ENCODE results near the gene ITPR1. TPM values are rescaled to one million over a fixed set of nuclear protein-coding genes. Genes with fewer than 3 reads are reported as not detected.

Gene ITPR1
- total and polyA plus RNA-seq, 4 donors: 3.7 to 39.4 (median 8.2) TPM

GRCh38 chr3:4862973-4863372 is 369.8 kb downstream of the ITPR1 start:
- Histone ChIP-seq H3K9me3 (ENCODE audit: control insufficient read depth in 4 of 4, low read length in 3 of 4) (peaks cover 0 to 5% (median 2%) of the 10 kb centered on the region in 4 donors), H3K36me3 (ENCODE audit: control insufficient read depth in 4 of 4, insufficient read depth in 3 of 4, low read depth in 1 of 4, low read length in 3 of 4) (no peaks in the 10 kb centered on the region)

GRCh38 chr3:4864503-4864902 is 371.4 kb downstream of the ITPR1 start:
- Histone ChIP-seq H3K27me3 (ENCODE audit: control insufficient read depth in 4 of 4, insufficient read depth in 4 of 4, low read length in 3 of 4) (no peaks in the 10 kb centered on the region), H3K27ac (ENCODE audit: low read depth in 1 of 2, low read length in 2 of 2) (no peak overlapping the region), H3K36me3 (ENCODE audit: control insufficient read depth in 4 of 4, insufficient read depth in 3 of 4, low read depth in 1 of 4, low read length in 3 of 4) (no peaks in the 10 kb centered on the region), H3K4me3 (ENCODE audit: low read depth in 1 of 3, low read length in 3 of 3) (no peak overlapping the region), H3K4me1 (ENCODE audit: control insufficient read depth in 4 of 4, insufficient read depth in 4 of 4, low read length in 3 of 4) (peaks cover 2 to 21% (median 12%) of the 10 kb centered on the region in 4 donors), H3K9ac (ENCODE audit: low read depth in 1 of 2, low read length in 2 of 2) (no peak overlapping the region), H3K9me3 (ENCODE audit: control insufficient read depth in 4 of 4, low read length in 3 of 4) (peaks cover 0 to 5% (median 2%) of the 10 kb centered on the region in 4 donors)
- no peak for TF ChIP-seq TAF1 (conservative IDR thresholded peaks at IDR 0.05)
- no peak for TF ChIP-seq RXRA (IDR thresholded peaks at IDR 0.05)
- TF ChIP-seq GABPA (IDR thresholded peaks at IDR 0.05 in 1 of 2, conservative IDR thresholded peaks at IDR 0.05 in 1 of 2): no peak
- no peak for TF ChIP-seq SP1 (IDR thresholded peaks at IDR 0.05)
- no peak for TF ChIP-seq REST (IDR thresholded peaks at IDR 0.05)
- TF ChIP-seq HNF4G (IDR thresholded peaks at IDR 0.05): no peak
- TF ChIP-seq YY1 (IDR thresholded peaks at IDR 0.05): no peak
- no peak for TF ChIP-seq RAD21 (IDR thresholded peaks at IDR 0.05)
- no peak for TF ChIP-seq JUND (IDR thresholded peaks at IDR 0.05)
- TF ChIP-seq ATF3 (IDR thresholded peaks at IDR 0.05): no peak
- TF ChIP-seq ZBTB33 (IDR thresholded peaks at IDR 0.05): no peak
- TF ChIP-seq EGR1 (IDR thresholded peaks at IDR 0.05; ENCODE audit: low read depth in 2 of 2): no peak
- TF ChIP-seq FOXA1 (IDR thresholded peaks at IDR 0.05): no peak
- TF ChIP-seq FOXA2 (IDR thresholded peaks at IDR 0.05): no peak
- TF ChIP-seq HNF4A (conservative IDR thresholded peaks at IDR 0.05): no peak
- TF ChIP-seq CTCF (IDR thresholded peaks at IDR 0.05; ENCODE audit: low read depth, low read length, missing input control): no peak
- TF ChIP-seq NR2F2 (IDR thresholded peaks at IDR 0.05): no peak
- 88% methylated on average over 1 of the region's 1 CpG for WGBS
- no peak for DNase-seq (ENCODE audit: low spot score)

More at GRCh38 chr3:4862973-4863372, 369.8 kb downstream of the ITPR1 start:
- WGBS: 95% methylated on average over 2 of the region's 2 CpGs
- H3K9ac ChIP-seq (ENCODE audit: low read depth in 1 of 2, low read length in 2 of 2): no peak overlapping the region
- no peaks in the 10 kb centered on the region for H3K27me3 ChIP-seq (ENCODE audit: control insufficient read depth in 4 of 4, insufficient read depth in 4 of 4, low read length in 3 of 4)
- peaks cover 2 to 10% (median 7%) of the 10 kb centered on the region in 4 donors for H3K4me1 ChIP-seq (ENCODE audit: control insufficient read depth in 4 of 4, insufficient read depth in 4 of 4, low read length in 3 of 4)
- no peak for TF ChIP-seq HNF4G (IDR thresholded peaks at IDR 0.05)
- no peak for TF ChIP-seq FOXA2 (IDR thresholded peaks at IDR 0.05)
- TF ChIP-seq FOXA1 (IDR thresholded peaks at IDR 0.05): no peak
- TF ChIP-seq EGR1 (IDR thresholded peaks at IDR 0.05; ENCODE audit: low read depth in 2 of 2): no peak
- no peak for TF ChIP-seq MAX (IDR thresholded peaks at IDR 0.05)
- no peak for TF ChIP-seq JUND (IDR thresholded peaks at IDR 0.05)
- TF ChIP-seq YY1 (IDR thresholded peaks at IDR 0.05): no peak
- TF ChIP-seq SP1 (IDR thresholded peaks at IDR 0.05): no peak
- TF ChIP-seq RXRA (IDR thresholded peaks at IDR 0.05): no peak
- TF ChIP-seq ZBTB33 (IDR thresholded peaks at IDR 0.05): no peak
- TF ChIP-seq HNF4A (conservative IDR thresholded peaks at IDR 0.05): no peak
- H3K27ac ChIP-seq (ENCODE audit: low read depth in 1 of 2, low read length in 2 of 2): no peak overlapping the region
- DNase-seq (ENCODE audit: low spot score): no peak
- H3K4me3 ChIP-seq (ENCODE audit: low read depth in 1 of 3, low read length in 3 of 3): no peak overlapping the region
